ENCODE results near the gene GJC2. TPM values are rescaled to one million over a fixed set of nuclear protein-coding genes. Genes with fewer than 3 reads are reported as not detected.

GJC2 gene
- total RNA-seq, 2 donors from 2014 or later: 0.93 to 2.3 TPM

DNA sequence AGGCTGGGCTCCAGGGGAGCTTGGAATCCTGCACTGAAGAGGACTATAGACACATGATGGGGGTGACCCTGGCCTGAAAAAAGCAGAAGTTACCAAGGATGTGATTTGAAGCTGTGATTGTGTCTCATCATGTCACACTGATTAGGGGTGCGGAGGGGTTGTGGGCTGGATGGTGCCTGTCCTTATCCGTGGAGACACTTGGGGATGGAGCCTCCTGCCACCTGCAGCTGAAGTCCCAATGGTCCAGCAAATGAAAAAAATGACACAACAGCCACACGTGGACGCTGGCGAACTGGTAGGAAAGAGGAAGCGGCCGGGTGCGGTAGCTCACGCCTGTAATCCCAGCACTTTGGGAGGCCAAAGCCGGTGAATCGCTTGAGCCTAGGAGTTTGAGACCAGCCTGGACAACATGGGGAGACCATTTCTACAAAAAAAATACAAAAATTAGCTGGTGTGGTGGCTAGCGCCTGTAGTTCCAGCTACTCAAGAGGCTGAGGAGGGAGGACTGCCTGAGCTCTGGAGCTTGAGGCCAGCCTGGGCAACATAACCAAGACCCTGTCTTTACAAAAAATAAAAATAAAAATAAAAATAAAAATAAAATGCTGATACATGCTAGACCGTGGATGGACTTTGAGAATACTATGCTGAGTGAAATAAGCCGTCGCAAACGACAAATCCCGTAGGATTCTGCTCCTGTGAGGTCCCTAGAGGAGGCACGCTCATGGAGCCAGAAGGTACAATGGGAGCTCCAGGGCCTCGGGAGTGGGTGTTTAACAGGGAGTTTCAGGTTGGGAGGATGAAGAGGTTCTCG, 15.0 kb downstream of the GJC2 start:
- peaks cover 3 to 49% of the 10 kb centered on the region in 2 donors for H3K4me1 ChIP-seq
- H3K36me3 ChIP-seq: no peaks in the 10 kb centered on the region
- no peaks in the 10 kb centered on the region for H3K9me3 ChIP-seq
- H3K27ac ChIP-seq: peak overlapping the region; percentile 95 to 100
- DNase-seq (ENCODE audit: low spot score): no peak
- H3K27me3 ChIP-seq: no peaks in the 10 kb centered on the region
- peak overlapping the region; percentile 61 to 70 for H3K4me3 ChIP-seq
- TF ChIP-seq, protein P1, sequence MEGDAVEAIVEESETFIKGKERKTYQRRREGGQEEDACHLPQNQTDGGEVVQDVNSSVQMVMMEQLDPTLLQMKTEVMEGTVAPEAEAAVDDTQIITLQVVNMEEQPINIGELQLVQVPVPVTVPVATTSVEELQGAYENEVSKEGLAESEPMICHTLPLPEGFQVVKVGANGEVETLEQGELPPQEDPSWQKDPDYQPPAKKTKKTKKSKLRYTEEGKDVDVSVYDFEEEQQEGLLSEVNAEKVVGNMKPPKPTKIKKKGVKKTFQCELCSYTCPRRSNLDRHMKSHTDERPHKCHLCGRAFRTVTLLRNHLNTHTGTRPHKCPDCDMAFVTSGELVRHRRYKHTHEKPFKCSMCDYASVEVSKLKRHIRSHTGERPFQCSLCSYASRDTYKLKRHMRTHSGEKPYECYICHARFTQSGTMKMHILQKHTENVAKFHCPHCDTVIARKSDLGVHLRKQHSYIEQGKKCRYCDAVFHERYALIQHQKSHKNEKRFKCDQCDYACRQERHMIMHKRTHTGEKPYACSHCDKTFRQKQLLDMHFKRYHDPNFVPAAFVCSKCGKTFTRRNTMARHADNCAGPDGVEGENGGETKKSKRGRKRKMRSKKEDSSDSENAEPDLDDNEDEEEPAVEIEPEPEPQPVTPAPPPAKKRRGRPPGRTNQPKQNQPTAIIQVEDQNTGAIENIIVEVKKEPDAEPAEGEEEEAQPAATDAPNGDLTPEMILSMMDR (IDR thresholded peaks at IDR 0.05): no peak

DNA sequence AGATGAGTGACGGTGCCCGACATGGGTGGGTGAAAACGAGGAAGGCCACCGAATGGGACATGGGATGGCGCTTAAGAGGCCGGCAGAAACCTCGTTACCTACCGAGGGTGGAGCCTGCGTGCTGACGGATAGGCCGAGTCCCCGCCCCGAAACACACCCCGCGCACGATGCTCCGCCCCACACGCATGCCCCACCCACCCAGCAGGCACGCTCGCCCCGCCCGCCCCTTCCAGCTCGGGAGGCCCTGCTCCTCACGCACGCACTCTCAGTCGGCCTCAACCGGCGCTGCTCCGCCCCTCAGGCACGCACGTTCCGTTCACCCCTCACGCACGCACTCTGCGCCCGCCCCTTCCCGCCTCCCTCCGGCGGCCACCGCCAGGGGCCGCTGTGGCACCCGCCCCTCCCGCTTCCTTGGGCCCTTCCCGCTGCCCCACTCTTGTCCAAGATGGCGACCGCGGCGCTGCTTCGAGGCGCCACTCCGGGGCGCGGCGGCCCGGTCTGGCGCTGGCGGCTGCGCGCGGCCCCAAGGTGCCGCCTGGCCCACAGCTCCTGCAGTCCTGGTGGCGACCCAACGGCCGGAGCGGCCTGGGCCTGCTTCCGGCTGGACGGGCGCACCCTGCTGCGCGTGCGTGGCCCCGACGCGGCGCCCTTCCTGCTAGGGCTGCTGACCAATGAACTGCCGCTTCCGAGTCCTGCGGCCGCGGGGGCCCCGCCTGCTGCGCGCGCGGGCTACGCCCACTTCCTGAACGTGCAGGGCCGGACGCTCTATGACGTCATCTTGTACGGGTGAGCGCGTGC, 15.8 kb downstream of the GJC2 start, which contains the start of gene IBA57:
TSS of gene IBA57 (plus strand) at position 433 of the 798 bp plus-strand sequence. CDS start at position 446, 13 bp downstream.
- H3K27me3 ChIP-seq: no peaks in the 10 kb centered on the region
- TF ChIP-seq, protein P1 (IDR thresholded peaks at IDR 0.05): peak; percentile 91 to 93
- peak within 1 kb of the TSS; percentile 61 to 70 for H3K4me3 ChIP-seq
- peak within 1 kb of the TSS; percentile 95 to 100 for H3K27ac ChIP-seq
- no peaks in the 10 kb centered on the region for H3K9me3 ChIP-seq
- H3K4me1 ChIP-seq: peaks cover 3 to 49% of the 10 kb centered on the region in 2 donors
- peak; percentile 99 for DNase-seq (ENCODE audit: low spot score)
- no peaks in the 10 kb centered on the region for H3K36me3 ChIP-seq

DNA sequence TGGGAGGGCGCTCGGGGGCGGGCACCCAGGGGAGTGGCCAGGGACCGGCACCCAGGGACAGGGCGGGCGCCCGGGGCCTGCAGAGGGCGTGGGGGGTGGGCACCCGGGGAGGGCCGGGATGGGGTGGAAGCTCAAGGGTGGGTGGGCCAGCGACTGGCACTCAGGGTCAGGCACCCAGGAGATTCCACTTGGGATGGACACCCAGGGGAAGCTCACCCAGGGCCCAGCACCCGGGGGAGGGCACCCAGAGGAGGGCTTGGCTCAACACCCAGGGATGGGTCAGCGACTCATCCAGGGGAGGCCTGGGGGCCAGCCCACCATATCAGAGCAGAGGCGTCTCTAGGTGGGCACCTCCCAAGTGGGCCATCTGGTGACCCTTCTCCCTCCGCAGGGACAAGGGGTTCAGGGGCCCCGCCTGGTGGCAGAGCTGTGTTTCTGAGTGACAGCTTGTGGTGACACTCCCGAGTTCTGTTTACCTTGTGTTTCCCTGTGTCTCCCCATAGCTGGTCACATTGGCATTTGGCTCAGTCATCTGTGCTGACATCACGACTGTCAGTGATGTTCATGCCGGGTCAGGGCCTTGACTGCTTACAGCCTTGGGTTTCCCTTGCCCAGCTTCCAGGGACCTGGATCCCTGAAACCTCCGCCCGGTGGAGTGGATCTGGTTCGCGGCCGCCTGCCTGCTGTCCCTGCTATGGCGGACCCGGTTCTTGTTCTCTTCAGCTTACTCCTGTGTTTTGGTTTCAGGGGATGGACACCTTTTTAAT, 16.6 kb downstream of the GJC2 start:
- H3K27ac ChIP-seq: peak overlapping the region; percentile 95 to 100
- DNase-seq (ENCODE audit: low spot score): peak; percentile 91
- peaks cover 3 to 47% of the 10 kb centered on the region in 2 donors for H3K4me1 ChIP-seq
- H3K36me3 ChIP-seq: no peaks in the 10 kb centered on the region
- no peaks in the 10 kb centered on the region for H3K27me3 ChIP-seq
- TF ChIP-seq, protein P1 (IDR thresholded peaks at IDR 0.05): peak; percentile 40 to 47
- H3K9me3 ChIP-seq: no peaks in the 10 kb centered on the region
- H3K4me3 ChIP-seq: peak overlapping the region; percentile 61 to 70

DNA sequence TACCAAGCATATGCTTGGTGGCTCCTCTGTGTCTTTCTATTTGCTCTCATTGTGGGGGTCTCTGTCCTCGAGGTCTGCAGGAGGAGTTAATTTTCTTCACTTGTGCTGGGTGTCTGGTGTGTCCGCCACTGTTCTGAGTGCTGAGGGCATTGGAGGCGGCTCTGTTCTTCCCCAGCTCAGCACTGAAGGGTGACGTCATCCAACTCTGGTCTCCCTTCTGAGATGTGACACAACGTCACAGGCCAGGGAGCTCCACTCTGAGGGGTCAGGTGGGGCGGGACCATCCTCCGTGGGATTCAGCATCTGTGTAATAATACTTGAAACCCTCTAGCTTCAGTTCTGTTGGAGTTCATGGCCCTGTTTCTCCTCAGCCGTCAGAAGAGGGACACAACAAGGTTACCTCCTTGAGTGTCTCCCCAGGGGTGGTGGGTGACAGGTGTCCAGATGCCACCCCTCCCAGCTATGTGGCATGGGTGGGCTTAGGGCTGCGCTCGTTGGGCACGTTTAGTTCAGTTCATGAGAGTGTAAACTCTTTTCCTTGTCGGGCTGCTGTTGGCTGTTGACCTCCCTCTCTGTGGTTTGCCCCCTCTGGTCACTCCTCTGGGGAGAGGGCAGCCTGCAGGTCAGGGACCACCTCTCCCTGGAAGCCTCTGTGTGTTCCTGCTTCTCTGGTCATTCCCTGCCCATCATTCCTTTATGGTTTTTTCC, 19.0 kb downstream of the GJC2 start:
- H3K27ac ChIP-seq: no peak overlapping the region
- no peaks in the 10 kb centered on the region for H3K27me3 ChIP-seq
- DNase-seq (ENCODE audit: low spot score): no peak
- H3K9me3 ChIP-seq: no peaks in the 10 kb centered on the region
- no peaks in the 10 kb centered on the region for H3K36me3 ChIP-seq
- H3K4me3 ChIP-seq: no peak overlapping the region
- TF ChIP-seq, protein P1 (IDR thresholded peaks at IDR 0.05): no peak
- H3K4me1 ChIP-seq: peaks cover 0 to 25% of the 10 kb centered on the region in 2 donors

DNA sequence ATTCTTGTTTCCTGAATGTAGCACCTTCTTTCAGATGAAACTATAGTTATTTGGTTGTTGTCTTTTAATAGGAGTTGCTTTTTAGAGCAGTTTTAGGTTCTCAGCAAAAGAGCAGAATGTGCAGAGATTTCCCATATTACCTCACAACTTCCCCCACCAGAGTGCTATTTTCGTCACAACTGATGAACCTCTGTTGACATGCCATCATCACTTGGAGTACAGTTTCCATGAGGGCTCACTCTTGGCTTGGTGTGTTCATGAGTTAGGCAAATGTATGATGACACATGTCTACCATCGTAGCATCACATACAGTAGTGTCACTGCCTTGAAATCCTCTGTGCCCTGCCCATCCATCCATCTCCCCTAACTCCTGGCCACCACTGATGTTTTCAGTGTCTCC, 19.6 kb downstream of the GJC2 start:
- H3K27me3 ChIP-seq: no peaks in the 10 kb centered on the region
- no peaks in the 10 kb centered on the region for H3K36me3 ChIP-seq
- H3K27ac ChIP-seq: no peak overlapping the region
- no peaks in the 10 kb centered on the region for H3K9me3 ChIP-seq
- peaks cover 0 to 21% of the 10 kb centered on the region in 2 donors for H3K4me1 ChIP-seq
- TF ChIP-seq, protein P1 (IDR thresholded peaks at IDR 0.05): no peak
- no peak for DNase-seq (ENCODE audit: low spot score)
- H3K4me3 ChIP-seq: no peak overlapping the region
